Globus pallidus (tissue), 1 donor: ENCODE results near the gene C1QL4.
"Not testable (repeated sequence)": the region's sequence is repeated elsewhere in the genome, so short reads cannot be mapped to it uniquely, and the experiment has no call there.

ENCODE experiments used
- DNase-seq: peaks from one replicate; pipeline ENCODE4 v3.0.0-alpha.2; 2015; ENCODE audit warnings: low spot score

C1QL4 gene

DNA sequence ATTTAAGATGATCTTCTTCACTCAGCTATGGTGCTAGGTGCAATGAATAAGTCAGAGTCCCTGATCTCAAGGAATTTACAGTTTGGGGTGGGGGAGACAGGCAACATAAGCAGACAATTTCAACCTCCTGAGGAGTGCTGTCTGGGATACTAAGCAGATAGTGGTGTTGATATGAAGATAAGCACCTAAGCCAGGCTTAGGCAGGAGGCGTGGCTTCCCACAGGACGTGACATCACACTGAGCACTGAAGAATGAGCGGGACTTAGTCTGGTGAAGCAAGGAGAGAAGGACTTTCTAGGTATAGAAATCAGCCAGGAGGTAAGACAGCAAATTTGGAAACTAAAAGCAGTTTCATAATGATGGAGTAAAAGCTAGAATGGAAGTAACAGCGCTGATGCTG is 35.2 kb downstream of the C1QL4 start:
- no peak for DNase-seq

DNA sequence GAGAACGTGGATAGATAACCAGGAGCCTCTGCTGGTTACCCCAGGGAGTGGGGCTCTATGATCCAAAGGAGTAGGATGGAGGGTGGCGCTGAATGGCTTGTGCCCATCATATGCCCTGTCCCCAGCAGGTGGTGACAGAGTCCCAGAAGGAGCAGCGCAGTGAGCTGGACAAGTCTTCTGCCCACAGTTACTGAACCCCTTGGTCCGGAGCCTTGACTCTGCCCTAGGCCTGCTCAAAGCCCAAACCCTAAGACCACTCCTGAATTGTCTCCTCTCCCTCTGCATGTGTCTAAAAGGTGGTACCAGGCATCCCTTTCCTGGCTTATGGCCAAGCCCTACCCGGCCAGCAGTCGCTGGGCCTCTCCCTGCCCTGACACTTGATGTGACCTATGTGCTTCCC is 38.8 kb downstream of the C1QL4 start:
- no peak for DNase-seq

DNA sequence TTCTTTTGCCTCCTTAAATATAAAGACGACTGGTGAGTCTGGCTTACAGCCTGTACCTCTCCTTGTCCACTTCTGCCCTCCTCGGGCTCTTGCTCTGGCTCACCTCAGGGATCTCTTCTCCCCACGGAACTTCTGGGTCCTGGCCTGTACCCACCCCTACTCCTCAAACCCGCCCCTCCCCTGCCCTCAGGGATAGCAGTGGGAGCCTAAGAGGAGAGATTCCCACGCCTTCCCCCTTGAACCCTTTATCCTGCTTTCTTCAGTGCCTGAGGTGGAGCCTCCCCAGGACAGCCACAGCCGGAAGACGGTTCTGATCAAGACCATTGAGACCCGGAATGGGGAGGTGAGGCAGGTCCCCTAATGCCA is 39.3 kb downstream of the C1QL4 start:
- DNase-seq, result no peak

DNA sequence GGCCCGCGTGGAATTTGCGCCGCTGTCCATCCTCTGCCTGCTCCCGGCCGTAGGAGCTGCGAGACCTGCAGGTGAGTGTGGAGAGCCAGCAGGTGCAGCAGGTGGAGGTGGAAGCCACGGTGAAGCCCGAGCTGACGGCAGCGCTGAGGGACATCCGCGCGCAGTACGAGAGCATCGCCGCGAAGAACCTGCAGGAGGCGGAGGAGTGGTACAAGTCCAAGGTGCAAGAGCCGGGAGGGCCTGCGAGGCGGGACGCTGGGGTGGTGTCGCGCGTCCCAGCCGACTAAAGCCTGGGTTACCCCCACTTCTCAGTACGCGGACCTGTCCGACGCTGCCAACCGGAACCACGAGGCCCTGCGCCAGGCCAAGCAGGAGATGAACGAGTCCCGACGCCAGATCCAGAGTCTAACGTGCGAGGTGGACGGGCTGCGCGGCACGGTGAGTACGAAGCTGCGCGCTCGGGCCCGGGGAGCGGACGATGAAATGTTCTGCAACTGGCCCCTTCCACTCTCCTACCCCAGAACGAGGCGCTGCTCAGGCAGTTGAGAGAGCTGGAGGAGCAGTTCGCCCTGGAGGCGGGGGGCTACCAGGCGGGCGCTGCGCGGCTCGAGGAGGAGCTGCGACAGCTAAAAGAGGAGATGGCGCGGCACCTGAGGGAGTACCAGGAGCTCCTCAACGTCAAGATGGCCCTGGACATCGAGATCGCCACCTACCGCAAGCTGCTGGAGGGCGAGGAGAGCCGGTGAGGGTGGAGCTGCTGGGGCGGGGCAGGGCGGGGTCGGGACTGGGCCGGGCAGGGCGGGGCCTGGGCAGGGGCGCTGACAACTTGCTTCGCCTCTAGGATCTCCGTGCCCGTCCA is 39.9 kb downstream of the C1QL4 start:
- DNase-seq, result no peak

DNA sequence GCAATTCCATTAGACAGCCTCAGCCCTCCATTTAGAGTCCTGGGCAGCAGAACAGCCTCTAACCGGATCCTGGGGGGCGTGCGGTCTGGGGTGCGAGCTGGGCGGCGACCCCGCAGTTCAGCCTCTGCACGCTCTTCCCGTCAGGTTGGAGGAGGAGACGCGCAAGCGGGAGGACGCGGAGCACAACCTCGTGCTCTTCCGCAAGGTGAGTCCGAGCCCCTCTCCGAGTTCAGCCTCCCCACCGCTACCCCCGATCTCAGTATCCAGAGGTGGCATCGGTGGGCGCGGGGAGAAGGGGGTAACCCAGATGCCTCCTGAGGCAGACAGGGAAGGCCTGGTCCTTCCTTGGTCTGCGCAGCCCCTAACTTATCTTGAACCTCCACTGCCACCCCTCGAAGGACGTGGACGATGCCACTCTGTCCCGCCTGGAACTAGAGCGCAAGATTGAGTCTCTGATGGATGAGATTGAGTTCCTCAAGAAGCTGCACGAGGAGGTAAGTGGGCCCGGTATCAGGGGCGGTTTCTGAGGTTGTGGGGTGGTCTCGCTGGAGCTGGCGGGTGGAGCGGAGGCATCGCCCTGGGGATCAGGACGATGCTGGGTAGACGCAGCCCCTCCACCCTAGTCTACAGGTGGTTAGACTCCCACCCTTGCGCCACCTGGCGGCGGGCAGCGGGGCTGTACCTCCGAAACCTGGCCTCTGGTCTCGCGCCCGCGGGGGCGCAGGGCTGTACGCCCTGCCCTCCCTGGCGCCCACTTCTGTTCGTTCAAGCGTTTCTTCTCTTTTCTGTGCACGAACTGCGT is 40.8 kb downstream of the C1QL4 start:
- no peak for DNase-seq

DNA sequence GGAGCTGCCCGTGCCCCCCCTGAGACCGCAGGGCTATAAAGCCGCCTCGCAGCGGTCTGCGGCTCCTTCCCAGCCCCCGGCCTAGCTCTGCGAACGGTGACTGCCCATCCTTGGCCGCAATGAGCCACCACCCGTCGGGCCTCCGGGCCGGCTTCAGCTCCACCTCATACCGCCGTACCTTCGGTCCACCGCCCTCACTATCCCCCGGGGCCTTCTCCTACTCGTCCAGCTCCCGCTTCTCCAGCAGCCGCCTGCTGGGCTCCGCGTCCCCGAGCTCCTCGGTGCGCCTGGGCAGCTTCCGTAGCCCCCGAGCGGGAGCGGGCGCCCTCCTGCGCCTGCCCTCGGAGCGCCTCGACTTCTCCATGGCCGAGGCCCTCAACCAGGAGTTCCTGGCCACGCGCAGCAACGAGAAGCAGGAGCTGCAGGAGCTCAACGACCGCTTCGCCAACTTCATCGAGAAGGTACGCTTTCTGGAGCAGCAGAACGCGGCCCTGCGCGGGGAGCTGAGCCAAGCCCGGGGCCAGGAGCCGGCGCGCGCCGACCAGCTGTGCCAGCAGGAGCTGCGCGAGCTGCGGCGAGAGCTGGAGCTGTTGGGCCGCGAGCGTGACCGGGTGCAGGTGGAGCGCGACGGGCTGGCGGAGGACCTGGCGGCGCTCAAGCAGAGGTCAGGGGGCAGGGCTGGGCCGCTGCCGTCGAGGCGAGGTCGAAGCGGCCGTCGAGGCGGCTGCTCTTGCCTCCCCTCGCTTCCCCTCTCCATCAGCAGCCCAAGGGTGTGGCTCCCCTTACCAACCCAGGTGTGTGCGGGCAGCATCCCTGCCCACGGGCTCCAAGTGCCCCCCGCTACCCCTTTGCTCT is 41.7 kb downstream of the C1QL4 start, which contains the start of gene PRPH:
TSS of gene PRPH (plus strand) at position 66 of the 855 bp plus-strand sequence. CDS start at position 120, 54 bp downstream.
- DNase-seq, result no peak

DNA sequence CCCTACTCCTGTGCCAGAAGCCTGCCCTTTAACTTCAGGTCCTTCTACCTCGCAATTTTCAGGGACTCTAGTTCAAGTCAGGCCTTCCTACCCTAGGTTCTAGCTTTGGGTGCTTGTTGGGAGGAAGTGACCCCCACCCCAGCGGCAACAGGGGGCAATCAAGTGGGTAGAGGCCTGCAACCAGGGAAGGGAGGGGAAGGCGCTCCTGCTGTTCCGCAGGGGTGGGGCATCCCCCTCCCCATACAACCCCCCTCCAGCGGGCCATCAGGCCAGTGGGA is 42.2 kb downstream of the C1QL4 start:
- no peak for DNase-seq

DNA sequence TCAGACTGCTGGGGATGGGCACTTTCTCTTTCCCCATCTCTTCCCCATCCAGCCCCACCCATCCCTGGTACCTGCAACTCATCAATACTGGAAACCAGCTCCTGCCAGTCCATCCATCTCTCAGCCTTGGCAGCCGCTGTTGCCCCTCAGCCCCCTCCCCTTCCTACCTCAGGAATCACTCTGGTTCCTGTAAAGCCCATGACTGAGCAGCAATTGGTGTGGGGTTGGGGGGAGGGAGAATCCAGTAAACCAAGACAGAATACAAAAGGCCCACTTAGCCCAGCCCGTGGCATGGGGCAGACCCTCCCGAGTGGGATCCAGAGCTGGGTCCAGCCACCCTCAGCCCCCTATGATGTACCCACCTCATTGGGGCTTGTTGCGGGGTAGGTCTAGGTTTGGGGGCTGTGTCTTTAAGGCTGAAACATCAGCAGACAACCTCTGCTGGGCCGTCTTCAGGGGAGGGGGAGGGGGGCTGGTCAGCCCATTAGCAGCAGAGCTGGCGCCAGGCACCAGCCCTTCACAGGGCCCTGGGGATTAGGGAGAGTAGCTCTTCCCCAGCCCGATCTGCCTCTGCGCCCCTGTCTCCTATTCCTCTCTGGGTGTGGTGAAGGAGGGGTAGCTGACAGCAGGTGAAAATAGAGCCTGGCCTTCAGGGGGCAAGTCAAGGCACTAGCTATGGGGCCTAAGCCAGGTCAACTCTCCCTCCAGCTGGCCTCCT is 42.7 kb downstream of the C1QL4 start:
- DNase-seq, result no peak

DNA sequence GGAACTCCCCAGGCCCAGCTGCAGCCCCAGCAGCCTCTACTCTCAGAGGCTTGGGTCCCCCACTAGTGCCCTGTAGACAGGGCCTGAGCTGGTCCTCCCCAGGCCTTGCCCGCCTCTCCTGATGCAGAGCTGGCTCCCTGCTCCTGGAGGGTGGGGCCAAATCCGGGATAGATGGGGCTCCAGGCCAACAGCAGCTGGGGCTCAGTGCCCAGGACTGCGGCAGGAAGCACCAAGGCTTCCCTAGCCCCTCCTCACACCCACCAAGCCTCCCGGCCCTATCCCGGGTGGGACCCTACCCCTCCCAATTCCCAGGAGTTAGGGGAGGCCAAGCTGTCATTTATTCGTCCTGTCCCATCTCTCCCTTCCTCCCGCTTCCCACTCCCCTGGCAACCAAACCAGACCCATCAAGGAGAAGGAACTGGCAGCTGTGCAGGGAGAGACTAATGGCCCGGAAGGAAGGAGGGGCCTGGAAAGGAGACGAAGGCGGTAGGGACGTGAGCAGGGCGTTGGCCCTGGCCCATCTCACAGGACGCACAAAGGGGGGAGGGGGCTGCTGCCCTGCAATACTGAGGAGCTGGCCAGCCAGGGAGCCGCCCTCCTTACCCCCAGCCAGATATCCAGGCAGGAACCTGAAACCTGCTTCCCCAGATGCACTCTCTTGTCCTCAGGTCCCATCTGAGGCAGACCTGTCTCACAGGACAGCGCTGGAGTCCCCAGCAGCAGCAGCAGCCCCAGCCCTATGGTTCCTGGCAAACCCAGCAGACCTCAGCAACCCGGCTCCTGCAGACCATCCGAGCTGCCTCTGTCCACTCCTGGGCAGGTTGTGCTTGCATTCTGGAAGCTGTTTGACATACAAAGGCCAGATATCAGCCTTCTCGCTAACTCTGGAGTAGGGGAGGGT is 43.7 kb downstream of the C1QL4 start:
- DNase-seq, result no peak

DNA sequence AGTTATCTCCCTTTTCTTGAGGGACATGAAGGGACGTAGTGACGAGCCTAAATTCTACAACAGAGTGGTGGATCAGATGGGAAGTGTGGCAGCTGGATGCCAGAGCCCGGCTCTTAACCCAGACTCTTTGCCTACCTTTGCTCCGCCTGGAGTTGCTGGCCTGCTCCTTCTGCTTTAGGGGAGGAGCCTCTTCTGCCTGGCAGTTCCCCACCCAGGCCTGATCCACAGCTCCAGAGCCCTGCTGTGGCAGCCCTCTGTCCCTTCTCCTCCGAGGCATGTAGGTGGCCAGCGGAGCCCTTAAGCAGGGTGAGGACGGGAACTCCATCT is 44.3 kb downstream of the C1QL4 start:
- no peak for DNase-seq

DNA sequence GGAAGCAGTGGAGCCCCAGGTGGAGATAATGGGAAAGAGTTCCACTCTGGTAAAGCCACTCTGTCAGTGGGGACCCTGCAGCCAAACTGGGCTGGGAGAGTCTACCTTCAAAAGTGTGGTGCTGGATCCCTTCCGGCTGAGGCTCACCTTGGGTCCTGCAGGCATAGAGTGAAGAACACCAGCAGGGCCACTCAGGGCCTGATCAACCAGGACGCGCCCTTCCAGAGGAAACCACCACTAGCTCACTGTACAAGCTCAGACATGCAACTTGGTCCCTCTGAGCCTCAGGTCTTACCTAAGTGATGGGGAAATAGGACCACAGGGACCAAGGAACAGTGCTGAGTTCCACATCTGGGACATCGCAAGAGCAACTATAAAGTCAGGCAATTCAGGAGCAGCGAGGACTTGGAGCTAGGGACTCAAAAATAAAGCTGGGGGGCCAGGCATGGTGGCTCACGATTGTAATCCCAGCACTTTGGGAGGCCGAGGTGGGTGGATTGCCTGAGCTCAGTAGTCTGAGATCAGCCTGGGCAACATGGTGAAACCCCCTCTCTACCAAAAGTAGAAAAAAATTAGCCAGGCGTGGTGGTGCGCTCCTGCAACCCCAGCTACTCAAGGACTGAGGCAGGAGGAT is 47.9 kb downstream of the C1QL4 start:
- DNase-seq, result no peak

DNA sequence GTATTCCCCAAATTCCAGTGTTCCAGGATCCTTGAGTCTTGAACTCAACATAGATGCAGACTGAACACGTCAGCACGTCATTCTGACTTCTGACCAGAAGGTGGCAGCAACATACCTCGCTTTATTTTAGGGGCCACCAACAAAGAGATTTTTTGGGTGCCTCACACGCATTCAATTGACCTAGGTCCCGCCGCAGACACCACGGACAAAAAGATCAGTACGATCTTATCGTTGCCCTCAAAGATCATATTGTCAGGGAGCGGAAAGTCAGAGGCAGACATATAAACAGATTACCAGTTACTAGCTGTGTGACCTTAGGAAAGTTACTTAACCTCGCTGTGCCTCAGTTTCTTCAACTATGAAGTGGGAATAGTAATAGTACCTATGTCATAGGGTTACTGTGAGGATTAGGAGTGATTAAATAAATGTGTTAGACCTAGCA is 48.6 kb downstream of the C1QL4 start:
- peak; percentile 38 for DNase-seq

DNA sequence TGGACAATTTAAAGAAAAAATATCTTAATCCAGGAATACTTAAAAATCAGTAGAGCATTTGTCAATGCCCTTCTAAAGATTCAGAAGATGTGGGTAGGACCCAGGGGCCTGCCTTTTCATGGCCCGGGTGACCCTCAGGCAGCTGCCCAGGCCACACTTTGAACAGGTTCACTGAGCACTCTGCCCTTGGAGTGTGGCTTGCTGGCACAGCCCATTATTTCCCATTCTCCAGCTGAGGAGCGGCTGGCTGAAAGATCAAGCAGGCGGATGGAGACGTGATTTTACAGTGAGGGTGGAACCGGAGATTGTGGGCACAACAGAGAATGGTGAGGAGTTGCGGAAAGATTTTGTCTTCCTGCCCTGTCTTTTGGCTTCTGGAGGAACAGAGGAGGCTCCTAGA is 49.1 kb downstream of the C1QL4 start:
- no peak for DNase-seq

DNA sequence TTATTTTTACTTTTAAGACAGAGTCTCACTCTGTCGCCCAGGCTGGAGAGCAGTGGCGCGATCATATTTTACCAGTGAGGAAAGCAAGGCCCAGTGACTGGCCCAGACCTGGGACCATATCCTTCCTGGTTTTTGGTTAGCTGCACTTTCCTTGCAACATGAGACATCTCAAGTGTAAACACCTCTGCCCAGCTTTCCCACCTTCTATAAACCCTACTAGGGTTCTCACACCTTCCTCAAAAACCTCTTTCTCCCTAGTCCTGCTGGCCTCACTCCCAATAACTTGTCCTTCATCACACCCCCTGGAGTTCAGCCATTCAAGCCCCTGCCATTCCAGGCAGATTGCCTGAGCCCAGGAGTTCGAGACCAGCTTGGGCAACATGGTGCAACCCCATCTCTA is 52.3 kb downstream of the C1QL4 start:
- no peak for DNase-seq

DNA sequence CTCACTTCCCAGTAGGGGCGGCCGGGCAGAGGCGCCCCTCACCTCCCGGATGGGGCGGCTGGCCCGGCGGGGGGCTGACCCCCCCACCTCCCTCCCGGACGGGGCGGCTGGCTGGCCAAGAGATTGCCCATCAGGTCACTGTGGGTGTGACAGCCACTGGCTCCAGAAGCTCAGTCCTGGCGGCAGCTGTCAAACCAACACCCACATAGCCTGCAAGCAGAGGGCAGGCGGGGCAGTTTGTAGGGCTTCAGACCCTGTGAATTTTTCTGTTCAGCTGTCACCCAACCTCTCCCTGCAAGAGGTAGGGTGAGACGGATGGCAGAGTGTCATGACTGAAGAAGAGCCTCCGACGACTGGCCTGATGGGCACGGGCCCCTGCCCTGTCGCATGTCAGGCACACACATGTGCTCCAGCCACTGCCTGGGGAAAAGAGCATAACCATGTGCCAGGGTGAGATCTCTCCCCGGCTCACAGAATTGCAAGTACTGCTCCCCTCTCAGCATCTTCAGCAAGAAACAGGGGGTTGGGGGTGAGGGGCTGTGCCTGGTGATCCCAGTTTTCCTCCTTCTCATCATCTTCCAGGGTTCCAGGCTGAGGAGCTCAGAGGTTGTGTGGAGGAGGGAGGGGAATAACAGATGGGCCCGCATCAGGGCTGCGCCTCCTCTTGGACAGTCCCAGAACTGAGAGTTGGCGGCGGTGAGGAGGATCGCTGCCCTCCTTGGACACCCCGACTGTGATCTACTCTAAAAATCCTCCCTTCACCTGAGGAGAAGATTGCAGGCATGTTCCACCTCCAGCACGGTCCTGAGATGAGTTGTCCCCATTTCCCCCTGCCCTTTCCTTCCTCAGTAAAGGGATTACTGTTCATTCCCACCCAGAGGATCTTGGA is 53.2 kb downstream of the C1QL4 start:
- DNase-seq, result no peak

DNA sequence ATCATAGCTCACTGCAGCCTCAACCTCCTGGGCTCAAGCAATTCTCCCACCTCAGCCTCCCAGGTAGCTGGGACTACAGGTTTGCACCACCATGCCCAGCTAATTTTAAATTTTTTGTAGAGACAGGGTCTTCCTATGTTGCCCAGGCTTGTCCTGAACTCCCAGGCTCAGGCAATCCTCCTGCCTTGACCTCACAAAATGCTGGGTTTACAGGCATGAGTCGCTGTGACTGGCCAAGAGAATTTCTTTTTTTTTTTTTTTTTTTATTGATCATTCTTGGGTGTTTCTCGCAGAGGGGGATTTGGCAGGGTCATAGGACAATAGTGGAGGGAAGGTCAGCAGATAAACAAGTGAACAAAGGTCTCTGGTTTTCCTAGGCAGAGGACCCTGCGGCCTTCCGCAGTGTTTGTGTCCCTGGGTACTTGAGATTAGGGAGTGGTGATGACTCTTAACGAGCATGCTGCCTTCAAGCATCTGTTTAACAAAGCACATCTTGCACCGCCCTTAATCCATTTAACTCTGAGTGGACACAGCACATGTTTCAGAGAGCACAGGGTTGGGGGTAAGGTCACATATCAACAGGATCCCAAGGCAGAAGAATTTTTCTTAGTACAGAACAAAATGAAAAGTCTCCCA is 54.1 kb downstream of the C1QL4 start:
- DNase-seq, result not testable (repeated sequence)
